T-cell (primary cell): ENCODE measurements around the gene ACSL3. TPM values are rescaled to one million over a fixed set of nuclear protein-coding genes. Genes with fewer than 3 reads are reported as not detected.
"Not testable (repeated sequence)": the region's sequence is repeated elsewhere in the genome, so short reads cannot be mapped to it uniquely, and the experiment has no call there.

ENCODE experiments used
- ATAC-seq, 4 experiments: fragments of 200-7000 bp in 3 of 4; fragments of 150-1000 bp in 1 of 4; cut with Tn5 transposase; replicated peaks in 1 of 4; 1 replicate in 3 of 4; 2 replicates in 1 of 4; pipeline ENCODE4 v1.10.0; 2021; ENCODE audit warnings: moderate library complexity in 3 of 4, mild to moderate bottlenecking in 2 of 4, moderate number of reproducible peaks in 1 of 4
- CTCF ChIA-PET, 2 donors: fragments of 300-600 bp; sonication (Branson Sonifier 250); formaldehyde crosslinking; loops; one replicate each; lab custom pipeline; 2022; ENCODE audit warnings: antibody characterized with exemption in 2 of 2; lab: Charles Lee
- POLR2A ChIA-PET, 2 donors: fragments of 300-600 bp; sonication (Branson Sonifier 250); formaldehyde crosslinking; loops; one replicate each; lab custom pipeline; 2022; ENCODE audit warnings: antibody characterized with exemption in 2 of 2; lab: Charles Lee
- DNase-seq, 35 experiments: peaks; one replicate each; pipeline versions ENCODE4 v3.0.0 to v3.0.0-alpha.2; 2013 to 2023
- H3K27ac ChIP-seq: one replicate; pipeline ENCODE4 v1.5.1; 2013; ENCODE audit warnings: low read length
- H3K27me3 ChIP-seq, 2 experiments: replicated peaks in 1 of 2; 1 replicate in 1 of 2; 2 replicates in 1 of 2; pipeline versions ENCODE4 v1.6.1 to v1.7.0; 2013; ENCODE audit warnings: low read length in 1 of 2, mixed read lengths in 1 of 2; ENCODE audit not compliant: control insufficient read depth in 2 of 2, insufficient read depth in 2 of 2; ENCODE audit errors: extremely low read depth in 1 of 2
- H3K36me3 ChIP-seq, 2 donors: 1 replicate in 1 of 2; 2 replicates in 1 of 2; pipeline versions ENCODE4 v1.6.1 to v1.7.0; 2013; ENCODE audit warnings: low read length in 1 of 2; ENCODE audit not compliant: control insufficient read depth in 2 of 2, insufficient read depth in 1 of 2; ENCODE audit errors: extremely low read depth in 1 of 2
- H3K4me1 ChIP-seq, 2 experiments: 1 replicate in 1 of 2; 2 replicates in 1 of 2; pipeline versions ENCODE4 v1.6.1 to v1.7.0; 2013; ENCODE audit warnings: low read length in 2 of 2, mixed read lengths in 1 of 2; ENCODE audit not compliant: insufficient read depth in 2 of 2, control insufficient read depth in 1 of 2; ENCODE audit errors: extremely low read depth in 1 of 2
- H3K4me3 ChIP-seq, 2 donors: 1 replicate in 1 of 2; 2 replicates in 1 of 2; pipeline versions ENCODE4 v1.5.1 to v1.7.0; 2013; ENCODE audit warnings: mild to moderate bottlenecking in 2 of 2, low read length in 1 of 2, moderate library complexity in 1 of 2; ENCODE audit not compliant: control insufficient read depth in 1 of 2; ENCODE audit errors: extremely low read depth in 1 of 2
- H3K9me3 ChIP-seq: 2 replicates; pipeline ENCODE4 v1.7.0; 2013
- H3K27ac Mint-ChIP-seq, 2 donors: one replicate each; pipeline ENCODE4 v1.8.0; 2020 to 2021; ENCODE audit warnings: mild to moderate bottlenecking in 2 of 2, mixed read lengths in 2 of 2
- H3K27me3 Mint-ChIP-seq, 2 donors: one replicate each; pipeline ENCODE4 v1.8.0; 2021 to 2022; ENCODE audit warnings: mixed read lengths in 2 of 2
- H3K36me3 Mint-ChIP-seq: one replicate; pipeline ENCODE4 v1.8.0; 2021; ENCODE audit warnings: mixed read lengths
- H3K4me1 Mint-ChIP-seq, 3 donors: one replicate each; pipeline ENCODE4 v1.8.0; 2020 to 2022; ENCODE audit warnings: mixed read lengths in 3 of 3, mild to moderate bottlenecking in 1 of 3
- H3K4me3 Mint-ChIP-seq, 3 donors: one replicate each; pipeline ENCODE4 v1.8.0; 2020 to 2022; ENCODE audit warnings: mild to moderate bottlenecking in 3 of 3, mixed read lengths in 3 of 3, moderate library complexity in 3 of 3
- H3K9me3 Mint-ChIP-seq, 3 donors: one replicate each; pipeline ENCODE4 v1.8.0; 2020 to 2022; ENCODE audit warnings: mixed read lengths in 3 of 3
- WGBS: methylation state at CpG from one replicate; pipeline ENCODE4 v1.1.5; 2013; ENCODE audit warnings: missing lambda C conversion rate; ENCODE audit not compliant: insufficient coverage; 5-methylcytosine and 5-hydroxymethylcytosine counted together
- total RNA-seq, 35 experiments: library from RNA in 6 of 35; stranded (reverse) in 6 of 35; fragments of 120-200 nt in 1 of 35; gene quantifications; one replicate each; pipeline versions ENCODE4 v1.2.1 to v1.2.4 and lab custom pipeline; 2013 to 2026

Gene ACSL3
- total RNA-seq, 5 donors from 2014 or later (not counting 1 experiment from before 2014, with no cell fraction given): 23.9 to 82.4 (median 26.5) TPM

DNA sequence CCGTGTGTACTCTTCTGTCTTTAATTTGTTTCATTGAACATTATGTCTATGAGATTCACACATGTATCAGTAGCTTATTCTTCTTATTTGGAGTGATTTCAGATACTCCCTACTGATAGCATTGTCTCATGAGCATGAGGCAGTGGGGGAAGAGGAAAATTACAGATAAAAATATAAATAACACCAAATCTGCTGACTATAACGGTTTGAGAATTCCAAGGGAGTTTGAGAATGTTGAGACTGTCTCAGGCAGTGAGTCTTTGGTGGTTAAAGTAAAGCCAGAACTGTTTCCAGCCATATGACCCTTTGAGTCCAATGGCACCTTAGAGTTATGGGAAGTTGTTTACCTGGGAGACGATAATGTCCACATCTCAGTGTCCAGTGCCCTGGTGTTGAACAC lies 118.6 kb downstream of the ACSL3 start:
- no peak for ATAC-seq
- no CpG with 5 or more reads among the region's 3 CpGs for WGBS
- no peaks in the 10 kb centered on the region for H3K9me3 Mint-ChIP-seq

DNA sequence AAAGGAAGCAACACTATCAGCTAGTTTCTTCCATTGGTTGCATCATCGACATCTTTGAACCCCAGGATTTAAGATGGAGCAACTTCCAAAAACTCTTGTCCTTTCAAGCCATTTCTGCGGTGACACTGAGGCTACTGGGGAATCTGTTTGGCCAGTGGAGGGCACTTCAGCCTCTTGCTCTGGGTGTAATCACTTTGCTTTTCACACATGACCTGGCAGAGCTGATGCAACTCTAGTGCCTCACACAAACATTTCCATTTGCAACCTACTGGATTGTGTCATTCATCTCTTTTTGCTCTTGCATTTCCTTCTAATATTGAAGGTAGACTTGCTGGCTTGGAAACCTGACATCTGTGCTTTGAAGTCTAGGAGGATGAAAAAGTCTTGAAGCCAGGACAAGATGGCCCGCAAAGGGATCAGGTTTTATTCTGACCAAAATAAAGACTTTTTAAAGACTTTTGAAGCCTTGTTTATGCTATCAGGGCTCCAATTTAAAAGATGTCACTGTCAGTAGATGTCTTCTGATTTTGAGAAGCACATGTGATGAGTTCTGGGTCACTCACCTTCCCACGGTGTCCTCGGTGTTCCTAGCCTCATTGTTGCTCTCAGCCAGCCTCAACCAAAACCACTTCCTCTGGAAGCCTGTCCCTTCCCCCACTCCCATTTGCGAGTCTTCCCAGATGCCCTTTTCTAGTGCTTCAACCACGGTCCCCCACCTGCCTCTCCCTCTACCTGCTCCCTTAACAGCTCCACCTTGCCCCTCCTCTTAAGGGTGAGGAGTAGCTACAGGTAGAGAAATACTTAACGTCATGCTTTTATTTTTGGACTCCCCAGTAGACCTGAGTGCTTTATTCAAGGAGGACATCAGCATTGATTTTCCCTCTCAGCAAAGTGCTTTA lies 121.4 kb downstream of the ACSL3 start:
- Histone ChIP-seq H3K27ac (no peak overlapping the region), H3K4me3 (no peak overlapping the region), H3K4me1 (peaks cover 0 to 7% of the 10 kb centered on the region in 2 experiments), H3K9me3 (no peaks in the 10 kb centered on the region), H3K36me3 (no peaks in the 10 kb centered on the region), H3K27me3 (peaks cover 0 to 9% of the 10 kb centered on the region in 2 experiments)
- no peak for DNase-seq
- Mint-ChIP-seq H3K36me3 (no peaks in the 10 kb centered on the region), H3K4me1 (peaks cover 9 to 12% (median 9%) of the 10 kb centered on the region in 3 donors), H3K27me3 (peaks cover 12 to 27% of the 10 kb centered on the region in 2 donors), H3K27ac (no peak overlapping the region), H3K9me3 (peaks cover 0 to 5% (median 0%) of the 10 kb centered on the region in 3 donors), H3K4me3 (peak overlapping the region in 1 of 3 donors; percentile 22)
- ATAC-seq: no peak
- POLR2A ChIA-PET: no interaction called here
- WGBS: 60% methylated on average over 3 of the region's 8 CpGs
- CTCF ChIA-PET: interaction anchor here (1.3 to 1.7 kb wide), 2 partner anchors 10 to 11 kb away, joined by 3 to 7 read pairs; no protein-coding TSS in a partner anchor

More for the DNA sequence above, 118.6 kb downstream of the ACSL3 start:
- H3K27me3 Mint-ChIP-seq: peaks cover 8 to 23% of the 10 kb centered on the region in 2 donors
- Histone ChIP-seq H3K4me1 (peaks cover 0 to 7% of the 10 kb centered on the region in 2 experiments), H3K27me3 (peaks cover 0 to 12% of the 10 kb centered on the region in 2 experiments), H3K4me3 (no peak overlapping the region), H3K27ac (no peak overlapping the region), H3K9me3 (no peaks in the 10 kb centered on the region), H3K36me3 (no peaks in the 10 kb centered on the region)
- no peak for DNase-seq
- H3K4me1 Mint-ChIP-seq: peaks cover 9 to 12% (median 9%) of the 10 kb centered on the region in 3 donors
- ChIA-PET POLR2A (no interaction called here), CTCF (no interaction called here)
- no peak overlapping the region for H3K27ac Mint-ChIP-seq
- H3K36me3 Mint-ChIP-seq: no peaks in the 10 kb centered on the region
- no peak overlapping the region for H3K4me3 Mint-ChIP-seq

DNA sequence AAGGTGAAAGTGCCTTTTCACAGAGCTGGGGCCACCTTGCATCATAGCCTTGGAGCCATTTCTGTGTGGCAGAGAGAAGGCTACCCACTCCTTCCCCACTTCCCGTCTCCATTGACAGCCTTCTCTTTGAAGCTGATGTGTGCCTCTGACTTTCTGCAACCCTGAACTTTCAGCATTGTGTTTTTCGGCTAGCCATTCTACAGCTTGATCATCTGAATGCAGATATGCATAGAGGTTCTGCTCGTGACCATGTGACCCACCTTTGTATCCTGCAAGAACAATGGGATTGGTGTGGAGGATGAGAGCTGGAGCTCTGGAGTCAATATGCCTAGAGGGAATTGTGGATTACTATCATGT lies 122.1 kb downstream of the ACSL3 start:
- ATAC-seq (no peak), DNase-seq (no peak)
- no peaks in the 10 kb centered on the region for H3K36me3 ChIP-seq
- Mint-ChIP-seq H3K4me3 (peak overlapping the region in 1 of 3 donors; percentile 22), H3K9me3 (peaks cover 0 to 5% (median 0%) of the 10 kb centered on the region in 3 donors), H3K36me3 (no peaks in the 10 kb centered on the region), H3K4me1 (peaks cover 9 to 12% (median 9%) of the 10 kb centered on the region in 3 donors), H3K27me3 (peaks cover 12 to 27% of the 10 kb centered on the region in 2 donors), H3K27ac (no peak overlapping the region)
- ChIA-PET POLR2A (no interaction called here), CTCF (interaction anchor here in 1 of 2 donors (1.7 kb wide), 1 partner anchor 11 kb away, joined by 7 read pairs; no protein-coding TSS in a partner anchor)
- H3K27me3 ChIP-seq: peaks cover 0 to 9% of the 10 kb centered on the region in 2 experiments
- H3K4me3 ChIP-seq: no peak overlapping the region
- peaks cover 0 to 7% of the 10 kb centered on the region in 2 experiments for H3K4me1 ChIP-seq
- H3K27ac ChIP-seq: no peak overlapping the region
- WGBS: 64% methylated on average over 3 of the region's 3 CpGs
- no peaks in the 10 kb centered on the region for H3K9me3 ChIP-seq

GRCh38 chr2:222984908-222985307 lies 124.1 kb downstream of the ACSL3 start:
- Histone ChIP-seq H3K27me3 (peaks cover 0 to 9% of the 10 kb centered on the region in 2 experiments), H3K4me1 (peaks cover 0 to 7% of the 10 kb centered on the region in 2 experiments), H3K9me3 (no peaks in the 10 kb centered on the region), H3K36me3 (no peaks in the 10 kb centered on the region), H3K4me3 (no peak overlapping the region), H3K27ac (no peak overlapping the region)
- ChIA-PET POLR2A (no interaction called here), CTCF (no interaction called here)
- DNase-seq (no peak), ATAC-seq (no peak)
- no peak overlapping the region for H3K4me3 Mint-ChIP-seq
- peaks cover 12 to 31% of the 10 kb centered on the region in 2 donors for H3K27me3 Mint-ChIP-seq
- 62% methylated on average over 2 of the region's 2 CpGs for WGBS
- H3K27ac Mint-ChIP-seq: no peak overlapping the region
- H3K9me3 Mint-ChIP-seq: peaks cover 0 to 7% (median 0%) of the 10 kb centered on the region in 3 donors
- no peaks in the 10 kb centered on the region for H3K36me3 Mint-ChIP-seq
- H3K4me1 Mint-ChIP-seq: peaks cover 9 to 12% (median 9%) of the 10 kb centered on the region in 3 donors

DNA sequence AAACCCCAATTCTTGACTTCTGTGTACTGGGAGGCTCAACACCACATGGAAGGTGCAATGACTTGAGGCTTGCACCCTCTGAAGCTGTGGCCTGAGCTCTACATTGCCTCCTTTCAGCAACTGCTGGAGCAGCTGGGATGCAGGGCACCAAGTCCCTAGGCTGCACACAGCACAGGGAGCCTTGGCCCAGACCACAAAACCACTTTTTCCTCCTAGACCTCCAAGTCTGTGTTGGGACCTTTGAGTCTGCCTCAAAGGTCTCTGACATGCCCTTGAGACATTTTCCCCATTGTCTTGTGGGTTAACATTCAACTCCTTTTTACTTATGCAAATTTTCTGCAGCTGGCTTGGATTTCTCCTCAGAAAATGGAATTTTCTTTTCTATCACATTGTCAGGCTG lies 128.6 kb downstream of the ACSL3 start:
- Histone ChIP-seq H3K36me3 (no peaks in the 10 kb centered on the region), H3K27ac (no peak overlapping the region), H3K4me1 (no peaks in the 10 kb centered on the region), H3K27me3 (no peaks in the 10 kb centered on the region), H3K9me3 (no peaks in the 10 kb centered on the region), H3K4me3 (no peak overlapping the region)
- ChIA-PET POLR2A (no interaction called here), CTCF (no interaction called here)
- H3K4me3 Mint-ChIP-seq: no peak overlapping the region
- DNase-seq (no peak), ATAC-seq (no peak)
- H3K4me1 Mint-ChIP-seq: no peaks in the 10 kb centered on the region
- peaks cover 11 to 20% of the 10 kb centered on the region in 2 donors for H3K27me3 Mint-ChIP-seq
- H3K27ac Mint-ChIP-seq: no peak overlapping the region
- no peaks in the 10 kb centered on the region for H3K36me3 Mint-ChIP-seq
- peaks cover 0 to 10% (median 0%) of the 10 kb centered on the region in 3 donors for H3K9me3 Mint-ChIP-seq

GRCh38 chr2:222990206-222990605 lies 129.4 kb downstream of the ACSL3 start:
- H3K36me3 Mint-ChIP-seq, CTCF ChIA-PET, H3K4me1 ChIP-seq, H3K27ac Mint-ChIP-seq, H3K36me3 ChIP-seq, H3K27ac ChIP-seq, ATAC-seq, H3K4me3 Mint-ChIP-seq, POLR2A ChIA-PET, H3K27me3 ChIP-seq, H3K9me3 ChIP-seq, H3K9me3 Mint-ChIP-seq, H3K4me3 ChIP-seq, H3K4me1 Mint-ChIP-seq, DNase-seq: not testable (repeated sequence)
- 33% methylated on average over 1 of the region's 4 CpGs for WGBS
- peaks cover 6 to 18% of the 10 kb centered on the region in 2 donors for H3K27me3 Mint-ChIP-seq
